Left forelimb (tissue), 1 donor: ENCODE measurements around the gene TMC3.
"Not testable (repeated sequence)": the region's sequence is repeated elsewhere in the genome, so short reads cannot be mapped to it uniquely, and the experiment has no call there.

ENCODE experiments used
- DNase-seq: peaks from one replicate; pipeline ENCODE4 v3.0.0-alpha.2; 2018; ENCODE audit warnings: low spot score

The TMC3 gene

GRCh38 chr15:81346611-81347010, 27.4 kb downstream of the TMC3 start:
- DNase-seq = no peak

- no peak for DNase-seq
Observed at GRCh38 chr15:81343371-81343770, 30.6 kb downstream of the TMC3 start.

GRCh38 chr15:81341351-81341750, 32.7 kb downstream of the TMC3 start:
- no peak for DNase-seq

GRCh38 chr15:81339851-81340250, 34.2 kb downstream of the TMC3 start:
- DNase-seq = no peak

GRCh38 chr15:81339321-81339720, 34.7 kb downstream of the TMC3 start:
- DNase-seq = no peak

GRCh38 chr15:81338170-81339007, 35.6 kb downstream of the TMC3 start:
- no peak for DNase-seq

GRCh38 chr15:81337713-81338157, 36.3 kb downstream of the TMC3 start:
- no peak for DNase-seq

- no peak for DNase-seq
Observed at GRCh38 chr15:81337241-81337640, 36.8 kb downstream of the TMC3 start.

GRCh38 chr15:81336568-81336967, 37.4 kb downstream of the TMC3 start:
- no peak for DNase-seq

GRCh38 chr15:81335631-81336030, 38.4 kb downstream of the TMC3 start:
- DNase-seq = no peak

DNA sequence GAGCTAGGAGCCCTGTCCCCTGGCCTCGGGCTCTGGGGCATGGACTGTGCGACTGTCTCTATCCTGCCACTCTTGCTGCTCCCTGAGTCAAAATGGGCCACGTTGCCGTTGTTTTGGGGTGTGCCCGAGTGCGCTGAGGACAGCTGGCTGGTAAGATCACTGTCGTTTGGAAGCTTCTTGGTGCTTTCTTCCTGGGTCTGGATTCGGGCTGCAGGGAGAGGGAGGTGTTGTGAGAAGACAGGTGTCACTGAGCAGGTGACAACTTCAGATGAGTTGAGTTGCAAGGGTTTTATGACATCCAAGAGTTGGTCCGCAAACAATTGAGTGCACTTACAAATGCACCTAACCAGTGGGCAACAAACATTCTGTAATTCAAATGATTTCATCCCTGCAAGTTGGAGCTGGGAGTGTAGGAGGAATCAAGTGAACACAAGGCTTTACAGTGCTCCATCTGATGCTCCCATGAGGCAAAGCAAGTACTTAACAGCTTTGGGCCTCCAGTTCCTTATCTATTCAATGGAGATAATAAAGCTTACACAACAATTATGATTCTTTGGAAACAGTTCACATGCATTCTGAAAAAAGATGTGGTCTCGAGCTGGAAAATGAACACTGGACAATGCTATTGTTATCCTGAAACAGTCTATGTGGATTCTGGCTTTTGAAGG, 39.1 kb downstream of the TMC3 start:
- no peak for DNase-seq

- no peak for DNase-seq
Observed at GRCh38 chr15:81333363-81333762, 40.6 kb downstream of the TMC3 start.

DNA sequence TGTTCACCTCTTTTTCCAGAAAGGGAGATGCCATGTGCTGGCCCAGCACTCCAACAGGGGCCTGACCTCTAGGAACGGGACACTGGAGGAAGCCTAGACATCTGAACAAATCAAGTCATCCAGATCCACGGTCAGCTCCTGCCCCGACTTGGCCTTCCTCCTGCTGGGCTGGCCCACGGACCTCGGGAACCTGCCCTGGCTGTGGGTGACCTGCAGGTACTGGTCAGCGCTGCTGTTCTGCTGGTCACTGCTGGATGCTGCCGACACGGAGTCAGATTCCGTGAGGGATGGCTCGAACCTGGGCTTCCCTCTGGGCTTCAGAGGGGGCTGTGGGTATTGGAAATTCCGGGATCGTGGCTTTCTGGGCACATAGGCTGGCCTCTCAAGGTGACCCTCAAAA, 41.7 kb downstream of the TMC3 start:
- DNase-seq = no peak

DNA sequence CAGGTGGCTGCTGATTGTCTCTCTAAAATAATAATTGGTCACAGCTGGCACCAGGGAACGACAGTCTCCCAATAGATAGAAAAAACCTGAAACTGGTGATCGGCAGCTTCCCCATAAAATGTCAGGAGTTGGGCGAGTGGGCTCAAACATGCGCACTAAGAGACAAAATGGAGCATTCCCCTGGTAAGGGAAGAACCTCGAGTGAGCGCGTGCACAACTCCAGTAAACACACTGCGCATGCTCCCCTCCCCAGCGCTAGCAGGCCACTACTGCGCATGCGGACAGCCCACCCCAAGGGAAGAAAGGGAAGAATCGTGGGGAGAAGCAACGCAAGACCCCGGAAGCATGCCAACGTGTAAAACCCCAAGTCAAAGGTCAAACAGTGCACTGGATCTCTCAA, 42.4 kb downstream of the TMC3 start:
- DNase-seq = no peak

GRCh38 chr15:81331141-81331540, 42.9 kb downstream of the TMC3 start:
- not testable (repeated sequence) for DNase-seq

GRCh38 chr15:81330366-81331090, 43.5 kb downstream of the TMC3 start:
- no peak for DNase-seq

GRCh38 chr15:81329446-81329845, 44.6 kb downstream of the TMC3 start:
- DNase-seq = no peak

DNA sequence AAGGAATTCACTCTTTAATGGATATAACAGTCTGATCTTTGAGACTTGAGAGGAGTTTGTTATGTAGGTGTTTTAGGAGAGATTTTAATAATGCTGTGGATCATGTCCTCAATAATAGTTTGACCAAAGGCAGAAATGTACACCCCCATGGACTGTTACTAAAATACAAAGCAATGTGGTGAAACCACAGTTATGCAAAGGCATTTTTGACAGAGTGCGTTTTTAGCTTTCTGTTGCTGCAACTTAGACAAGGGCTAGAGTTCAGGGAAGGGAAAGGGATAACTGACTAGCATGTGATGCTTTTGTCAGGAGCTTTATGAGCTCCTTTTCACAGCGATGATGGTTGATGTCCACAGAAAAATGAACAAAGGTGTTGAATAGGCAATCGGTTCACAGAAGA, 46.5 kb downstream of the TMC3 start:
- DNase-seq = no peak

DNA sequence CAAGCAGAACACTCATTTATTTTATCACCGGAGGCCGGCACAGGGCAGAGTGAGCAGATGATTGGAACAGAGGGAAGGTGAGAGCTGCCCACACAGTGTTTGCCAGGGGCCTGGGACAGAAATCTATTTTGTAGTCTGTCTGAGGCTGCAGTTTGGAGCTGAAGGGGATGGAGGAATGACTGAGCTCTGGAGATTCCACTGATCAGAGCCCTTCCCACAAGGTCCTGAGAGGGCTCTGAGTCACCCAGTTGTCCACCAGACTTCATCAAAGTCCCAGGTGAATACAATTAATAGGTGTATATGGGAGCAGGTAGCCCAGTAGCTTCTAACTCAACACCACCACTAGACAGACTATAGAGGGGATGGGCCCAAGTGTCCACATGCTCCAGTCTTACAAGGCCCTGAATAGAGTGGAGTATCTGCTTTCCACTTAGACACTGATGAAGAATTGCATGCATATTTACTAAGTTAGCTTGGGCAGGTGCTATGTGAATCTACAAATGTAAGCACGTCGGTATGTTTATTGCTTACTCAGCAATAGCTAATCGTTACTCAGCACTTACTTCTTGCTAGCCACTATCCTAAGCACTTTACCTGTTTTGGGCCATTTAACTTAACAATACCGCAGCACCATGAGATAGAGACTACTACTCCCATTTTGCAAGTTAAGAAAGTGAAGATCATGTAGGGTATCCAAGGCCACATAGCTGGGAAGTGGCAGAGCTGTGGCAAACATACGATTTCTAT, 47.4 kb downstream of the TMC3 start:
- DNase-seq = no peak

DNA sequence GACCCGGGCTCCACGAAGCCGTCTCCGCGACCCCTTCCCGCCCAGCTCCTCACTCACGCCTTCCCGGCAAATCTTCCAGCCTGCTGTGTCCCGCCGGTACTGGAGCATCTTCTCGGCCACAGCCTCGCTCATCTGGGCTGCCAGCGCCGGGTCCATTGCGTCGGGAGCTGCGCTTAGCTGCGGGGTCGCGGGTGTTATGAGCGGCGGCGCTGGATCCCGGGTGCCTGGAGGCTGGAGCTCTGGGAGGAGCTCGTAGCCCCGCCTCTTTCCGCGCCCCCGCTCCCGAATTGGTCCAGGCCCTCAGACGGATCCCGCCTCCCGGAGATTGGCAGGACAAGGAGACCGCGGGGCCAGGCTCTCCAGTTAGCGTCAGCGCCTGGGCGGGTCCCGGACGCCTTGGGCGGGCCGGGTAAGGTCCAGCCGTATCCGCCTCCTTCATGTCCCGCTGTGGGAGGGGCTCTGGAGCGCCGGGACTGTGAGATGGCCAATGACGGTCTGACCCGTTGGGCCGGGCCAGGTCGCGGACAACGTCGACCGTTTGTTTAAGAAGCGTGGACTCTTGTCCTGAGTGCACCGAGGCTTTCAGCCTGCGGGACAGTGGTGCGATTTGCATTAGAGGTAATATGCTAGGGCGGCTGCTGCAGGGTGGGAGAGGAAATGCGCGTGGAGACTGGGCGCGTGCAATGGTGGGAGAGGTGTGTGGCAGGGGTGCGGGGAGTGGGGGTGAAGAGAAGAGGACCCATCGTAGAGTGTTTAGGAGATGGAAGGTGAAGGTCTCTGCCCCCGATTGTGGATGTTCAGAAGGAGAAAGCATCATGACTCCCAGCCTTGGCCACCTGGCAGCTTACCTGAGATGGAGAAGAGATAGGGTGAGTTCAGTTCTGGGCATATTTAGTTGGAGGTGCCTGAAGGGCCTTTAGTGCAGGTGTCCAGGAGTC, 49.8 kb downstream of the TMC3 start, which contains the start of gene STARD5:
TSS of gene STARD5 (minus strand) at position 198 of the 938 bp plus-strand sequence. CDS start at position 156, 42 bp downstream.
- peak; percentile 98 for DNase-seq

GRCh38 chr15:81323559-81323943, 50.5 kb downstream of the TMC3 start:
- no peak for DNase-seq
